GM13976 (cell line): ENCODE measurements around the gene IL1RL1.

Source experiments
- DNase-seq: peaks from one replicate; pipeline ENCODE4 v3.0.0; 2012; ENCODE audit warnings: low spot score
- CTCF ChIP-seq: IDR thresholded peaks from 2 replicates; pipeline ENCODE4 v1.5.1; 2012; ENCODE audit warnings: borderline replicate concordance, mild to moderate bottlenecking; ENCODE audit not compliant: insufficient read depth; ENCODE audit errors: extremely low read depth, missing control alignments, control extremely low read depth
- in situ Hi-C: fragments of 300-500 bp; cut with MboI; formaldehyde crosslinking; loops from one replicate; pipeline ENCODE4 v1.12.0; 2022; ENCODE audit warnings: low sequenced_read_pairs, mixed read lengths, inconsistent platforms; ENCODE audit not compliant: unreplicated experiment

The IL1RL1 gene

GRCh38 chr2:102290594-102290993 lies 20.8 kb upstream of the IL1RL1 start:
- no peak for DNase-seq
- TF ChIP-seq CTCF, result no peak
- in situ Hi-C loops, result no loop called here

- no peak for DNase-seq
- TF ChIP-seq CTCF, result no peak
- in situ Hi-C loops, result no loop called here
These were observed 19.9 kb upstream of the IL1RL1 start for GRCh38 chr2:102291319-102292075.

GRCh38 chr2:102294802-102295489 lies 16.4 kb upstream of the IL1RL1 start:
- DNase-seq, result no peak
- no peak for TF ChIP-seq CTCF
- in situ Hi-C loops, result no loop called here

GRCh38 chr2:102295566-102295965 lies 15.8 kb upstream of the IL1RL1 start:
- in situ Hi-C loops, result no loop called here
- TF ChIP-seq CTCF, result no peak
- DNase-seq, result no peak

- no peak for TF ChIP-seq CTCF
- DNase-seq, result no peak
- in situ Hi-C loops, result no loop called here
These were observed 14.9 kb upstream of the IL1RL1 start for GRCh38 chr2:102296449-102296848.

- in situ Hi-C loops, result no loop called here
- no peak for DNase-seq
- TF ChIP-seq CTCF, result no peak
These were observed 13.5 kb upstream of the IL1RL1 start for GRCh38 chr2:102297891-102298290.
